Ammon's horn (tissue), 1 donor: Measurements from ENCODE around the gene PDE4D.
"Not testable (repeated sequence)": the region's sequence is repeated elsewhere in the genome, so short reads cannot be mapped to it uniquely, and the experiment has no call there.

Experiments
- DNase-seq: peaks from one replicate; pipeline ENCODE4 v3.0.0-alpha.2; 2016; ENCODE audit warnings: low spot score

The PDE4D gene

DNA sequence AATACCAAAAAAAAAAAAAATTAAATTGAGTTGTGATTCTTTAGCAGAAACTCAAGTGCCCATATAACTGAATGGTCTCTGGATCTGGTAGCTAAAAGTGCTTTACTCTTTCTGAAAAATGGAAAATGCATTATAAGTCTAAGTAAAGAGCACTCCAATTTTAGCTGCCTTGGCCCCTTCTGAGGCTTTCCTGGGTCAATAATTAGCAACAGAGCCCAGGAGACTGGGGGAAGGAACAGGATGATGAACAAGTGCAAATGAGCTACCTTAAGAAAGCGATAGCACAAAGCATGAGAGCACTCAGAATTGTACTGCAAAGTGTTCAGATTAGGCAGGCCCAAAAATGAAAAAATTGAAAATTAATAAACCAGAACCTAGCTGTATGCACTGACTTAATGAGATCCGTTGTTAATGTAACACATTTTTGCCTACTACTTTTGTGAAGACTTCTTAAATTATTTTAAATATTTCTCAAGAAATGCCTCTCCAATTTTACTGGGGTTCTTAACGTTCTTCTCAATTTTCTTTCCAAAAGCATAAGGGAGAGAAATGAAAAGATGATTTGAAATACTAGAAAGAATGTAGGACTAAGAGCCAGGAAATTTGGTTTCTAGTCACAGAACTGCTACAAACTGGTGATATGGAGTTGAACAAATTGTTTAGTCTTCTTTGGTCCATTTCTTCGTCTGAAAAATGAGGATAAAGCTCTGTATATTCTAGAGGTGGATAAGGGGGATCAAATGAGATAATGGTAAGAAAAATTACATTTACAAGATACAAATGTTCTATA lies 566.1 kb downstream of the PDE4D start:
- no peak for DNase-seq

DNA sequence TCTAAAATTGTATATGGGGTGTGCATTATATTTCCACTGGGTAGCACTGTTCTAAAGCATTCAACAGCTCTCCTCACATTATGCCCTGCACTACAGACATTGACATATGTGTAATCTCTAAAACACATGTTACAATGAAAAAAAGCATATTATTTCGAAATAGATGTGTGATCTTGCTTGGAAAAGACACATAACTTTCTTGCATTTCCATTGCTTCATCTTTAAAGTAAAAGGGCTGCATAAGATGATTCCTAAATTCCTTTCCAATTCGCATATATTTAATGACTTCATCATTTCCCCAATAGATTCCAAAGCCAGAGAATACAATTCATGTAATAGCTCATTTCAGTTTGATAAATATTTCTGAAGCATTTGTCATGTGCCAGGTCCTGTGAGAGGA lies 566.9 kb downstream of the PDE4D start:
- DNase-seq, result no peak

DNA sequence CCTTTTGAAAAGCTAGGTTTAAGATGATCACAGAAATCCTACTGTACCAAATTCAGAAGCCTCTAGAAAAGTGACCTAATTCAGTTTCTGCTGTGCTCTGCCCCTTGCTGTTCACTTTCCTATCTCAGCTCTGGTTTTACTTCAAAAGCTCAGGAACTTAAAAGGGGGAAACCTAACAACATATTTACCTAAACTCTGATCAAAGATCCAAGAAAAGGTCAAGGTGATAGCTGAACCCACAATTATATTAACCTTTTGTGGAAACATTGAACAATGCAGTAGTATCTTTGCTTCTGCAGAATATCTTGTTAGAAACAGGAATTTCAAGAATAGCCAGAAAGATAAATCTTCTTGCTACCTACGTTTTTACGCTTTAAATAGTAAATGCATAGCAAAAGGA lies 568.5 kb downstream of the PDE4D start:
- DNase-seq, result no peak

DNA sequence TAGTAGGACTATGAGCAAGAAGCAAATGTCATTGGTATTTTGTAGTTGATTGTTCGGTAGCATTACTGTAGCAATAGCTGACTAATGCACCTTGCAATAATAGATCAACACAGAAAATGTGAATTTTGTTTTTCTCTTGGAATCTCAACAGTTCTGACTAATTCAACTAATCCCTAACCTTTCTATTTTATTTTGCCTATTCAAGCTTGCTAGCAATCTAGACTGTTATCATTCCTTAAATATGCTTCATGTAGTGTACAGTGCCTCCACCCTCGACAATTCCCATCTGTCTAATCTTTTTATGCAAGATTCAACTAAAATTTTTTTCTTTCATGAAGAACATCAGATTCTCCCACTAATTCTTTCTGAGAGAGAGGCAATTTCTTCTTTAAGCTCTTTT lies 570.6 kb downstream of the PDE4D start:
- no peak for DNase-seq

DNA sequence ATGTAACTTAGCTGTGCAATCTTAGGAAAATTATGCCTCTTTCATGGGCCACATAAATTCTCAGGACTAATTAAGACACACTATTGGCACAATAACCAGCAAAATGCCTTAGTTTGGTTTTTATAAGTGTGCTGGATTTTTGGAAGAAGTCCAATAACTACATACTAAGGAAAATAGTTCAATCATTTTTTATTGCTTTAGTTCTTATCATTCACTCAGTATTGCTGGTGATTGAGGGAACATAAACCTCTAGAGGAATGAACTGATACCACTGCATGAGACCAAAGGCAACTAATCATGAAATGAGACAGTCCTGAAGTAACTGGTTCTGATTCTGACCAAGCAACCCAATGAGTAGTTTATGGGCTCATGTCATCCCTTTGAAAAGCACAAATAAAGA lies 571.5 kb downstream of the PDE4D start:
- DNase-seq, result no peak

DNA sequence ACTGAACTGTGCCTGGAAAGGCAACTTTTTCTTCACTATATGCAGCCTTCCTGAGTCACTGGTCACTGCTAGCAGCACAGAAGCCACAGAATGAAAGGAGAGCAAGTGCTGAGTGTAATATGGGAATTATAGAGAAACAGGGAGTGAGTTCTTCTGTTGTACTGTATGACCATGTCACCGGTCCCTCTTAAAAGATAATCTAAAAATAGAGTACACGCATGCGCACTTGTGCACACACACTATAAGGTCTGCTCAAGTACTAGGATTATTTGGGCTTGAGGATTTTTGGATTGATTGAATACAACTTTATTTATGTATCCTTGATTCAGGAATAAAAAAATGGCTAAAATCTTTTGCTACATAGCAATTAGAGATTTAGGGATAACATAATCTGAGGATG lies 571.9 kb downstream of the PDE4D start:
- no peak for DNase-seq

DNA sequence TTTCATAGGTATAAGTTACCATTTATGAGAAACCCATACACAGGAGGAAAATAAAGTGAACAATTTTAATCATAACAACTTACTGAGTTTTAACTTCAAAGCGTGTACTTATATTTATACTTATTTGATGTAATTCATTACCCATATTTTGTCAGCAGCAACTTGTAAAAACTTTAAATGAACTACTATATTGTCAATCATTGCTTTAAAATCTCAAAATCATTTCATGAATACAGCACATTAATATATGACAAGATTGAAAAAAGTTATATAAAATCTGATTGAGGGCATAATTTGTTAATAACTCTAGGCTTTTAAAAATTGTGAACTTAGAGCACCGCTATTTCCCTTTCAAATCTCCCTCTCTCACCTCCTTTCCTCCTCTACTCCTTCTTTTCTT lies 573.1 kb downstream of the PDE4D start:
- DNase-seq, result no peak

DNA sequence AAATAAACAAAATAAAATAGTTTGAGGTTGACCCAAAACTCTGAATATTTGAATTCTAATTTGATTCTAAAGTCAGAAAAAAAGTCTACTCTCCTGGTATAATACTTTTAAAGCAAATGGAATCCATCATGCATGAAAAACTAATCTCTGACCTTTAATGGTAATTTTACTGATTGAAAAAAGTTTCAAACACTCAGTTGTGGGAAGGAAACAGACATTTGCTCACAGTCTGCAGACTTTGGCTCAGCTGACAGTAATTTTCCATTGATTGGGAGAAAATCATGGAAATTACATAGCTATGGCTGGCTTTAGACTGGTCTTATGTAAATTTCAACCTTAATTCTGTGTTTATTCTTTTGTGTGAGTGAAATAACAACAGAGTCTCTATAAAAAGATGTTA lies 574.3 kb downstream of the PDE4D start:
- no peak for DNase-seq

DNA sequence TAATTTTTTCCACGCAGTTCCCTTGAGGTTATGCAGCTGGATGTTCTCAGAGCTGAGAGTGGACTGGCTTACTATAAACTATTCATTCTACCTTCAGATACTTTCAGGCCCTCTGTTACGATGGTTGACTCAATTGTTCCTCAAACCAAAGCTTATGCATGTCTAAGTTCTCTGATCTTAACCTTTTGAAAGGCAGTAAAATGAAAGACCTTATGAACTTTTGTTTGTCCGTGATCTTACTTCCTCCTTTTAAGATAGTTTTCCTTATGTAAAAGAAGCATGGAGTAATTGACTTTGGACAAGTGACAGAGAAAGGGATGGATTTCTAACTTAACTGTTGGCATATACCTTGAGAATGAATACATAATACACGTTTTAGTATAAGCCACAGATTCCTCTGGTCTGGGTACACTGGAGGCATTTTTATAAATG lies 575.7 kb downstream of the PDE4D start:
- DNase-seq, result no peak

DNA sequence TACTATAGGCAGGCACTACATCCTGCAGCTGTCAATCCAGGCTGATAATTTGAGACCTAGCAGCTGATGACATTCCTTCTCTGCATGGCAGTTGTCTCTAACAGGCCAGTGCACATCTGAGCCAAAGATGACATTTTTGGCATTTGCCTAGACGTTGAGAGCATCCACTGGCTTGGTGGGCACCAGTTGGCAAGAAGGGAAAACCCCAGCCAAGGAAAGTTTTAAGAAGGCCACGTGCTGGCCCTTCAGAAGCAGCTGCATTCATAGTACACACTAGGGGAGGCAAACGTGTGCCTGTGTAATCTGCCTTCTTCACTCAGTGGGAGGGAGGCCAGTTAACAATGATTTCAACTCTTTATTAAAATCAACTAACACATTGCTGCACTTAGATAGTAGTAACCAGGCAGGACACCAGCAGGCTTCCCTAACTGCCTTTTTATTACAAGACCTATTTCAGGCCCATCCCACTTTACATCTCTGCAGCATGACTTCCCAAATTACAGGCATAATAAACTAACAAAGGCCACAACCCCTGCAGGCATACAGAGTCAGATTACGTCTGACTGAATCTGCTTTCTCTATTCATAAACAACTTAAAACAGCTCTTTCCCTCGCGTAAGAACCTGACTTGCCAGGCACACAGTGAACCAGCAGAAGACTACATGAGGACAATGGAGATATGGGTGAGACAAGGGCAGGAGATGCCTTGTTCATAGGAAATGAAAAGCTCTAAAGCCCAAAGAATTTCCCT lies 576.3 kb downstream of the PDE4D start:
- no peak for DNase-seq

DNA sequence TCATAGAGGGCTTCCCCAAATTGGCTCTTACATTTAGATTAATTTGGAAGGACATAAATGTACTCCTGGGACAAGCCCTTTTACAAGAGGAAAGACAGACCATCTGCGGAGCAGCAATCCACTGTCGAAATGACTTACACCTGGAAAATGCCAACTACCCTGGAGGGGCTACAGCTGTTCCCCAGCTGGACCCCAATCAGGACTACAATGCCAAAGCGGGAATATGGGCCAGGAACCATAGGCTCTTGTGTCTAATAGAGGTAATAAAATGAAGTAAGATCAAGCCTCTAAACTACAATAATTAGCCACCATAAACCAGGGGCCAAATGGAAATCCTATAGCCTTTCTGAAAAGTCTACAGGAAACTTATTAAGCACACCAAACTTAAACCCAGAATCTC lies 581.3 kb downstream of the PDE4D start:
- DNase-seq, result no peak

DNA sequence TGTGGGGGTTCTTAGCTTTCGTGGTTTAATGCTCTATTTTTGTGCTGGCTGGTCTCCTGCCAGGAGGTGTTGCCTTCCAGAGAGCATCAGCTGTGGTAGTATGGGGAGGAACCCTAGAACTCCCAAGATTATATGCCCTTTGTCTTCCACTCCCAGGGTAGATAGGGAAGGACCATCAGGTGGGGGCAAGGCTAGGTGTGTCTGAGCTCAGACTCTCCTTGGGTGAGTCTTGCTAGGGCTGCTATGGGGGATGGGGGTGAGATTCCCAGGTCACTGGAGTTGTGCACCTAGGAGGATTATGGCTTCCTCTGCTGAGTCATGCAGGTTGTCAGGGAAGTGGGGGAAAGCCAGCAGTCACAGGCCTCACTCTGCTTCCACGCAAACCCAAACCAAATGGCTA lies 584.8 kb downstream of the PDE4D start:
- DNase-seq, result not testable (repeated sequence)

DNA sequence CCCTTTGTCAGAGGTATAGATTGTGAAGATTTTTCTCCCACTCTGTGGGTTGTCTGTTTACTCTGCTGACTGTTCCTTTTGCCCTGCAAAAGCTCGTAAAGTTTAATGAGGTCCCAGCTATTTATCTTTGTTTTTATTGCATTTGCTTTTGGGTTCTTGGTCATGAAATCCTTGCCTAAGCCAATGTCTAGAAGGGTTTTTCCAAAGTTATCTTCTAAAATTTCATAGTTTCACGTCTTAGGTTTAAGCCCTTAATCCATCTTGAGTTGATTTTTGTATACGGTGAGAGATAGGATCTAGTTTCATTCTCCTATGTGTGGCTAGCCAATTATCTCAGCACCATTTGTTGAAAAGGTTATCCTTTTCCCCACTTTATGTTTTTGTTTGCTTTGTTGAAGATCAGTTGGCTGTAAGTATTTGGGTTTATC lies 590.2 kb downstream of the PDE4D start:
- DNase-seq, result not testable (repeated sequence)

DNA sequence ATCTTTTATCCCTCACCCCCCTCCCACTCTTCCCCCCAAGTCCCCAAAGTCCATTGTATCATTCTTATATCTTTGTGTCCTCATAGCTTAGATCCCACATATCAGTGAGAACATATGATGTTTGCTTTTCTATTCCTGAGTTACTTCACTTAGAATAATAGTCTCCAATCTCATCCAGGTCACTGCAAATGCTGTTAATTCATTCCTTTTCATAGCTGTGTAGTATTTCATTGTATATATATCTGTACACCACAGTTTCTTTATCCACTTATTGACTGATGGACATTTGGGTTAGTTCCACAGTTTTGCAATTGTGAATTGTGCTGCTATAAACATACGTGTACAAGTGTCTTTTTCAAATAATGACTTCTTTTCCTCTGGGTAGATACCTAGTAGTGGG lies 591.0 kb downstream of the PDE4D start:
- DNase-seq, result not testable (repeated sequence)

DNA sequence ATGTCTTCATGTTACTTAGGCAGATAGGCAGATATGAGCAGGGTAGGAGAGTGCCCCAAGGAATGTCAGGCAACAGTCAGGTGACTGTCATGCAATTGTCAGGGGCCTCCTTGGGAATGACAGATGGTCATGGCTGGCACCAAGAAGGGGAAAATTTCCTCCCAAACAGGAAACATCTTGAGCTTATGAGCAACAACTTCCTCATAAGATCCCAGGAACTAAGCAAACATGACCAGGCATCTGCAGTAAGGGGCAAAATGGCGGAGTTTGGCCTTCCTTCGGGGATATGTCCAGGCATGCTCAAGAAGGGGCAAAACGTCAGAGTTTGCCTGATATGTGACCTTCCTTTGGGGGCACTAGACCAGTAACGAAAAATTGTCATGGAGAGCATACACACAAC lies 591.8 kb downstream of the PDE4D start:
- DNase-seq, result no peak

DNA sequence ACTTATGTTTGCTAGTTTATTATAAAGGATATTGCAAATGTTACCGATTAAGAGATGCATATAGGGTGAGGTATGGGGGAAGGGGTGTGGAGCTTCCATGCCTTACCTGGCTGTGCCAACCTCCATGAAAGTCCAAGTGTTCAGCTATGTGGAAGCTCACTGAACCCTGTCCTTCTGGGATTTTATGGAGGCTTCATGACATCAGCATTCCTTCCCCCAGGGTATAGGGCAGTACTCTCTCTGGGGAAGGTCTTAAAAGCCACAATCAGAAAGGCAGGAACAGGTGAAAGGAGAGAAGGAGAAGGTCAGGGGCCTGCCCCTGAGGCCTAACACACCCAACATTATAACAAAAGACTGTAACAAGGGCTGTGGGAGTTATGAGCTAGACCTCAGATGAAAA lies 592.6 kb downstream of the PDE4D start:
- DNase-seq, result no peak

DNA sequence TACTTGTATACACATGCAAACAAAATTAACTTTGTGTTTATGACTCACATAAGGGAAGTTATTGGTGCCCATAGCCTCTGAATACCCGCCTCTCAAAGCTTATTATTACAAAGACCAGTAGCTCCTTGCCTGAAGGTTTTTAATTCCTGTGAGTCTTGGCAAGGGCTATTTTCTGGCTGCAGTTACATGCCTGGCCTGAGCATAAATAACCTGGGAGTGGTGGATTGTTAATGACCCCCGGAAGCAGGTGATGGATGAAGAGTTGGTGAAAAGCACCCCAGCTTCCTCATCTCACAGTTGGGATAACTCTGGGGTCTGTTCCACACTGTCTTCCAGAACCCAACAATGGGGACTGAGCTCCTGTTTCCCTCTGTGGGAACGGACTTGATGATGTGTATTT lies 594.5 kb downstream of the PDE4D start:
- DNase-seq, result no peak

DNA sequence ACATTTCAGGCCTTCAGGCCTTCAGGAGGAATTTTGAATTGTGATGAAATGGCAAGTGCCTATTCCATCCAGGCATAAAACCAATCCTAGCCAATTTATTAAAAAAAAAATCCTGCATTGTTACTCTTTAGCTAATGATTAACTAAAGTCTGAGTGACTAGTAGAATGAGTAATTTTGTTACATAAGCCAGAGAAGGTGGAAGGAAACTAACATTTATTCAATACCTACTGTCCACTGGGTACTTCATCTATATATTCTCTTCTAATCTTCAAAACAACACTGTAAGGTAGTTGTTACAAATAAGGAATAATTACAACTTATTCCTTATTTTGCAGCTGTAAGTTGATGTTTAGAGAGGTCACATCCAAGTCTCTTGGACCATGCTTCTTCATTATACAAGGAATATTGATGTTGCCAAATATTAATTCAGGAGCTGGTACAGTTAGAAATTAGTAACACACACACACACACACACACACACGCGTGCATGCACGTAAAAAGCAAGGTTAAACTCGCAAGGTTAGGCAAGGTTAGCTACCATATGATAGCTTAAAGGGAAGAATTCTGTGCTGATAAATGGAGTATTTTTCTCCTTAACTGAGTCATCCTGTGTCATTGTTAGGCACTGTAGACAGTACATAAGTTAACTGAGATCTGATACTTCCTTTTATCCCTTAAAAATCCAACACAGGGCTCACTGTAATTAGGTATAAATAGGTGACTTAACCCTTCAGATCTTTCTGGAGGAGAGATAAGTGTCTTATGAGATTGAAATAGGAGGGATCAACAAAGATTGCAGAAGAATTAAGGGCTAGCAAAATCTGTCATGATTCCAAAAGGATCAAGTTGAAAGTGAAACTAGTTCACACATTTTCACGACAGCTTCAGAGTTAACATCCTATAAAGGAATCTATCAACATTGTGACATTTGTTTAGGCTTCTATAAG lies 596.9 kb downstream of the PDE4D start:
- no peak for DNase-seq

DNA sequence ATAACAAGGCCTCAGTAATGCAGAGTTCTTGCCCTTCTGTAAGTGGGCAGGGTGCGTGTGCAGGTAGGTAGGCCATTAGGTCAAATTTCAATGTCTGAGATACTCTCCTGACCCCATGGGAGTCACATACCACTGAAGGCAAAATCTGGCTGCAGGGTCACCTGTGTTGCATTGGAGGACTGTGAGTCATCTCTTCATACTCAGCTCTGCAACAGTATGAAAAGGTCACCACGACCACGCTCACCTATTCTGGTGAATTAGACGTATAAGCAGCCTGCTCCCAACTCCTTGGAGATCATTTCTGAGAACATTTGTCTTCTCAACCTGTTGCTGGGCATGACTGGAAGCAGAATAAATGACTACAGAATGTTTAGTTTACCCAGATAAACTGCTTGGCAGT lies 599.8 kb downstream of the PDE4D start:
- no peak for DNase-seq

DNA sequence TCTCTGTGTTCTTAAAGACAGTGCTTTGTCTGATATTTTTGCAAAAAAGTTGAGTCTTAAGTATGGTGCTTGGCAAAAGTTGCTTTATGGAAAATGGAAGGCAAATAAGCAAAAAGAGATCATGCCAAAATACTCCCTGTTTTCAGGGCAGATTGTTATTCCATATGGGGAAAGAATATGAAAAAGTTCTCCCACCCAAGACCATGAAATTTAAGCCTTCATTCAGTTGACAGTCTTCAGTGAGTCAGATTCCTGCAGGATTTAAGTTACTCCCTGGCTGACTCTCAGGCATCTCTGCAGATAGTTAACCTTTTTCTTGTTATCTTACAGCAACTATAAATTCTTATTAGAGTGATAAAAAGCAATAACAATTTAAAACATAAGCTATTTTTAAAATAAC lies 601.6 kb downstream of the PDE4D start:
- no peak for DNase-seq

DNA sequence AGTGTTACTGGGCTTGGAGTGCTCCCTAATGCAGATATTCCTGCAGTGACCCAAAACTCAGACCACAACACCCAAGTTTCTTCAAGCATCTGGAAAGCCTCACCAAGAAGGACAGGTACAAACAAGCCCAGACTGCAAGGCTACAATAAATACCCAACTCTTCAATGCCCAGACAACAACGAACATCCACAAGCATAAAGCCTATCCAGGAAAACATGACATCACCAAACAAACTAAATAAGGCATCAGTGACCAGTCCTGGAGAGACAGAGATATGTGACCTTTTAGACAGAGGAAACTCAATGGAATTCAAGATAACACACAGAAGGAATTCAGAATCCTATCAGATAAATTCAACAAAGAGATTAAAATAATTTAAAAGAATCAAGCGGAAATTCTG lies 605.6 kb downstream of the PDE4D start:
- DNase-seq, result no peak

DNA sequence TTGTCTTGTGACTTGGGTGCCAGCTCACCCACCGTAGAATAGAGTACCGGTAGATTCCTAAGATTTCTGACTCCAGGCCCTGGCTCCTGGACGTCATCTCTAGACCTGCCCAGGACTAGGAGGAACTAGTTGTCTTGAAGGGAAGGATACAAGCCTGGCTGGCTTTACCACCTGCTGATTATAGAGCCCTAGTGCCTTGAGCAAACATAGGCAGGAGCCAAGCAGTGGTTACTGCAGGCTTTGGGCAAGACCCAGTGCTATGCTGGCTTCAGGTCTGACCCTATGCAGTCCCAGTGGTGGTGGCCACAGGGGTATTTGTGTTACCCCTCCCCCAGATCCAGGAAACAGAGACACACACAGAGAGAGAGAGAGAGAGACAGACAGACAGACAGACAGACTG lies 606.2 kb downstream of the PDE4D start:
- DNase-seq, result no peak

DNA sequence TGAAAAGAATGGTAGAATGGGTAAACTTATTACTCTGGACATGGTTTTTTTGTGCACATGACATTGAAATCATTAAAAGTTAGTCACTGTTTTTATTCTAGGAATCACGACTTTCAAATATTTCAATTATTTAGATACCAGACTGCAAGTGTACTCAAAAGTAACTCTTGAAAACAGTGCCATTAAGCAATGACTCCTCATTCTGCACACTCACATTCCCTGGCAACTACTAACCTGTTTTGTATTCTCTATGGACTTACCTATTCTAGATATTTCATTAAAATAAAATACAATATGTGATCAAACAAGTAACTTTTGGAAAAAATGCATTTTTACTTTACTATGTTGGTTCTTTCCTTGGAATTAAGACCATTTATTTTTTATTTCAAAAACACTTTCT lies 607.0 kb downstream of the PDE4D start:
- no peak for DNase-seq
